ENCODE results near the gene CRADD.

- TF ChIP-seq CTCF (IDR thresholded peaks at IDR 0.05), result no peak
- no peak for TF ChIP-seq POLR2A (IDR thresholded peaks at IDR 0.05)
Measured at GRCh38 chr12:93727911-93728310, 50.7 kb downstream of the CRADD start.

Measured in body of pancreas (tissue), 4 donors.